ENCODE data around the gene PGBD4. TPM values are rescaled to one million over a fixed set of nuclear protein-coding genes. Genes with fewer than 3 reads are reported as not detected.

The PGBD4 gene
- total RNA-seq, 2 experiments from 2014 or later = 2.9 to 3.4 TPM

Other genes starting within 250 kb of the PGBD4 start
- not detected for gene CHRM5, start 133.6 kb upstream of the PGBD4 start, total RNA-seq
- gene AVEN, start 62.9 kb upstream of the PGBD4 start, total RNA-seq = 10 to 100 TPM; 21.4 to 21.8 TPM
- 10 to 100 TPM; 70.6 to 80.2 TPM for gene EMC7, start 221 bp upstream of the PGBD4 start, total RNA-seq
- 10 to 100 TPM; 34.1 to 42.6 TPM for gene KATNBL1, start 108.0 kb downstream of the PGBD4 start, total RNA-seq
- 100 to 1,000 TPM; 111 to 114 TPM for gene EMC4, start 122.9 kb downstream of the PGBD4 start, total RNA-seq
- gene SLC12A6, start 235.7 kb downstream of the PGBD4 start, total RNA-seq = 10 to 100 TPM; 22.7 to 23.0 TPM
- gene NOP10, start 241.1 kb downstream of the PGBD4 start, total RNA-seq = 100 to 1,000 TPM; 311 to 328 TPM
- not detected for gene NUTM1, start 241.2 kb downstream of the PGBD4 start, total RNA-seq